ENCODE data around the gene LRRC36.

LRRC36 gene

GRCh38 chr16:67294171-67294757 is 32.4 kb upstream of the LRRC36 start:
- FAIRE-seq: no peak

- FAIRE-seq: no peak
Observed at GRCh38 chr16:67294938-67295361, 31.7 kb upstream of the LRRC36 start.

- FAIRE-seq: no peak
Observed at GRCh38 chr16:67296420-67296819, 30.2 kb upstream of the LRRC36 start.

GRCh38 chr16:67298277-67298676 is 28.3 kb upstream of the LRRC36 start:
- FAIRE-seq: no peak

GRCh38 chr16:67299269-67299668 is 27.3 kb upstream of the LRRC36 start:
- no peak for FAIRE-seq

GRCh38 chr16:67301080-67301782 is 25.4 kb upstream of the LRRC36 start:
- FAIRE-seq: no peak

- no peak for FAIRE-seq
Observed at GRCh38 chr16:67302076-67302475, 24.5 kb upstream of the LRRC36 start.

GRCh38 chr16:67302970-67303369 is 23.6 kb upstream of the LRRC36 start:
- no peak for FAIRE-seq

GRCh38 chr16:67304020-67304419 is 22.6 kb upstream of the LRRC36 start:
- FAIRE-seq: no peak

- FAIRE-seq: no peak
Observed at GRCh38 chr16:67305216-67306071, 21.2 kb upstream of the LRRC36 start.

- FAIRE-seq: no peak
Observed at GRCh38 chr16:67310561-67310960, 16.1 kb upstream of the LRRC36 start.

- no peak for FAIRE-seq
Observed at GRCh38 chr16:67311607-67312488, 14.8 kb upstream of the LRRC36 start.

GRCh38 chr16:67312719-67313118 is 13.9 kb upstream of the LRRC36 start:
- no peak for FAIRE-seq

- FAIRE-seq: no peak
Observed at GRCh38 chr16:67317853-67318252, 8.8 kb upstream of the LRRC36 start.

- no peak for FAIRE-seq
Observed at GRCh38 chr16:67326115-67326471, 522 bp upstream of the LRRC36 start.

- FAIRE-seq: no peak
Observed at GRCh38 chr16:67327743-67328142, 1.1 kb downstream of the LRRC36 start.

GRCh38 chr16:67329901-67330300 is 3.3 kb downstream of the LRRC36 start:
- FAIRE-seq: no peak

GRCh38 chr16:67333315-67333714 is 6.7 kb downstream of the LRRC36 start:
- no peak for FAIRE-seq

GRCh38 chr16:67336116-67336515 is 9.5 kb downstream of the LRRC36 start:
- FAIRE-seq: no peak

GRCh38 chr16:67336648-67337047 is 10.0 kb downstream of the LRRC36 start:
- FAIRE-seq: no peak

- FAIRE-seq: peak; percentile 69
Observed at GRCh38 chr16:67339453-67339852, 12.8 kb downstream of the LRRC36 start.

- no peak for FAIRE-seq
Observed at GRCh38 chr16:67341250-67341649, 14.6 kb downstream of the LRRC36 start.

- FAIRE-seq: no peak
Observed at GRCh38 chr16:67342616-67343015, 16.0 kb downstream of the LRRC36 start.
